ENCODE measurements around the gene BATF.

DNA sequence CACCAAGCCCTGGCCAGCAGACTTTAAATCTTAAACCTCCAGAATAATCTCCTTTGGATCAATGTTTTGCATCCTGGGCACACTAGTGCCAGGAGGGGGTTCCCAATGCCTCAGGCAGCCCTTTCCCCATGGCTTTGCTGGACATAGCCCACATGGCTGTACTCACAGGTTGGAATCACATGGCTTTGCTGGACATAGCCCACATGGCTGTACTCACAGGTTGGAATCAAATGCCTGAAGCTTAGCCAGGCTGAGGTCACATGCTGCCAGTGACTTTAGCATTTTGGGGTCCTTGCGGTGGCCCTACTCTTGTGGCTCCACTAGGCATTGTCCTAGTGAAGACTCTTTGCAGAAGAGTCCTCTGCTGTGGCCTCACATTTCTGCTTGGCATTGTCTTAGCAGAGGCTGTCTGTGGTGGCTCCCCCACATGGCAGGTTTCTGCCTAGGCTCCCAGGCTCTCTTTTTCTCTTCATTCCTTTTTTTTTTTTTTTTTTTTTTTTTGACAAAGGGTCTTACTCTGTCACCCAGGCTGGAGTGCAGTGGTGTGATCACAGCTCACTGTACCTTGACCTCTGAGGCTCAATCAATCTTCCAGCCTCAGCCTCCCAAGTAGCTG is 69.2 kb downstream of the BATF start:
- no peak for TF ChIP-seq CTCF (IDR thresholded peaks at IDR 0.05; ENCODE audit: poor library complexity)
- no peak for TF ChIP-seq EZH2phosphoT487 (IDR thresholded peaks at IDR 0.05; ENCODE audit: low read depth, severe bottlenecking, unreplicated experiment)
